ENCODE data around the gene RAC2.

The RAC2 gene

DNA sequence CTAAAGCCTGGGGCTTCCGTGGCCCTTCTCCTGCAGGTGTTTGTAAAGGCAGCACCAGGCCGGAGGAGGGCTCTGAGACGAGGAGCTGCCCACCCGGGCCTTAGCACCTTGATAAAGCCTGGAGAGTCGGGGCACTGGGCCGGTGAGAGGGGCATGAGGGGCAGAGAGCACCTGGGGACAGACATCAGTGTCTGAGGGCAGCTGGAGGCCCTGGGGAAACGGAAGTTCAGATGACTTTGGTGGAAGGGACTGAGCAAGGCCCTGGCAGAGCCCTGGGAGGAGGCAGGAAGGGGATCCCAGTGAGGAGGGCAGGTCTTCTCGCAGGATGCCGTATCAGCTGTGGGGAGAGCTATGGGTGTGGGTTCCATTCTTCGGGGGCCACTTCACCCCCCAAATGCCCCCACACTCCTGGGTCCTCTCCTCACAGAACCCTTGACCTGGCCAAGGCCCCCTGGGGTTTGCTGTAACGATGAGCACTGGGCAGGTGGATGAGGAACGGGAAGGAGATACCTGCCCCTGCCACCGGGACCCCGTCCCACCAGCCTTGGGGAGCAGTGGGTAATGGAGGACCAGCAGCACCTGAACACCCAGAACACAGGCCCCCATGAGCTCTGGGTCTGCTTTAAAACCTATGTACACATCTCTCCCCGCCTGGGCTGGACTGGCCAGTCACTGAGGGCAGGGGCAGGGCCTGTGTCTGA, 63.4 kb downstream of the RAC2 start:
- no peak overlapping the region for H3K27ac ChIP-seq
- TF ChIP-seq, protein P1, sequence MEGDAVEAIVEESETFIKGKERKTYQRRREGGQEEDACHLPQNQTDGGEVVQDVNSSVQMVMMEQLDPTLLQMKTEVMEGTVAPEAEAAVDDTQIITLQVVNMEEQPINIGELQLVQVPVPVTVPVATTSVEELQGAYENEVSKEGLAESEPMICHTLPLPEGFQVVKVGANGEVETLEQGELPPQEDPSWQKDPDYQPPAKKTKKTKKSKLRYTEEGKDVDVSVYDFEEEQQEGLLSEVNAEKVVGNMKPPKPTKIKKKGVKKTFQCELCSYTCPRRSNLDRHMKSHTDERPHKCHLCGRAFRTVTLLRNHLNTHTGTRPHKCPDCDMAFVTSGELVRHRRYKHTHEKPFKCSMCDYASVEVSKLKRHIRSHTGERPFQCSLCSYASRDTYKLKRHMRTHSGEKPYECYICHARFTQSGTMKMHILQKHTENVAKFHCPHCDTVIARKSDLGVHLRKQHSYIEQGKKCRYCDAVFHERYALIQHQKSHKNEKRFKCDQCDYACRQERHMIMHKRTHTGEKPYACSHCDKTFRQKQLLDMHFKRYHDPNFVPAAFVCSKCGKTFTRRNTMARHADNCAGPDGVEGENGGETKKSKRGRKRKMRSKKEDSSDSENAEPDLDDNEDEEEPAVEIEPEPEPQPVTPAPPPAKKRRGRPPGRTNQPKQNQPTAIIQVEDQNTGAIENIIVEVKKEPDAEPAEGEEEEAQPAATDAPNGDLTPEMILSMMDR (conservative IDR thresholded peaks at IDR 0.05) = no peak
- no peak for TF ChIP-seq ZFX (IDR thresholded peaks at IDR 0.05)

DNA sequence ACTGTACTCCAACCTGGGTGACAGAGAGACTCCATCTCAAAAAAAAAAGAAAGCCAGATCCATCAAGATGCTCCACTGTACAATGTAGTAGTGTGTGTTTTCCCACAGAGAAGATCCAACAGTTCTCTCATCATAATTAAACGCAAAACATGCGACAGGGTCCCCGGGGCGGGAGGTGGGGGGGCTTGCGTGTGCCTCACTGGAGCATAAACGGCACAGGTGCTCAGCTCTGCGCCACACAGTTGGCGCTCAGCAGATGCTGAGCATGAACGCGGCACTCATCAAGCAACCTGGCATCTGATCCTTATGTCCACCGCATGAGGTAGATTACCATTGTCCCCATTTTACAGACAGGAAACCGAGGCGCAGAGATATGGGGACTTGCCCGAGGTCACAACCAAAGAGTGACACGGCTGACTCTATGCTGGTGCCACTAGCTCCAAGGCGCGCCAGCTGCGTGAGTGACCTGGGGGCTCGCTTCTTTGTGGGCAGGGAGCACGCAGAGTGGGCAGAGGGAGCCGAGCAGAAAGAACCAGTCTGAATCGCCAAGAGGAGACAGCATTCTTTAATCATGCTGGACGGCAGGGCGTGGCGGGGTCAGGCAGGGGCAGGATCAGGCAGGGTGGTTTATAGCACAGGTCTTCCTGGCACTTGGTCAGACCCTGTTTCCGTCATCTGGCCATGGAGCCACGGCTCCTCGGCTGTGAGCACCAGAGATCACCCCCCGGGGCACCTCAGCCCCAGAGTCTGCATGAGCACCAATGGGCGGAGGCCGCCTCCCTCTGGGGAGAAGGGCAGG, 64.2 kb downstream of the RAC2 start:
- no peak for TF ChIP-seq ZFX (IDR thresholded peaks at IDR 0.05)
- TF ChIP-seq, protein P1 (conservative IDR thresholded peaks at IDR 0.05) = no peak
- H3K27ac ChIP-seq = no peak overlapping the region

DNA sequence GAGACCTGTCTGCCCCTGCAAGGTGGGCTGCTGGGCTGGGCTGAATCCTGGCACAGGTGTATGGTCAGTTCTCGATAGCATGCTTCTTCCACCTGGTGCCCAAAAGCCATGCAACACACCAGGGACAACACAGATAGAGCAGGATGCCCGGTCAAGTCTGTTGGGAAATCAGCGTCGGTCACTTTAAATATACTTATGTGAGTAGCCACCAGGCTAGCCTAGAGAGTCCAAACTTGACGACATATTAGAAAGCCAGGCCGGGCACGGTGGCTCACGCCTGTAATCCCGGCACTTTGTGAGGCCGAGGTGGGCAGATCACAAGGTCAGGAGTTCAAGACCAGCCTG, 65.0 kb downstream of the RAC2 start:
- no peak overlapping the region for H3K27ac ChIP-seq

DNA sequence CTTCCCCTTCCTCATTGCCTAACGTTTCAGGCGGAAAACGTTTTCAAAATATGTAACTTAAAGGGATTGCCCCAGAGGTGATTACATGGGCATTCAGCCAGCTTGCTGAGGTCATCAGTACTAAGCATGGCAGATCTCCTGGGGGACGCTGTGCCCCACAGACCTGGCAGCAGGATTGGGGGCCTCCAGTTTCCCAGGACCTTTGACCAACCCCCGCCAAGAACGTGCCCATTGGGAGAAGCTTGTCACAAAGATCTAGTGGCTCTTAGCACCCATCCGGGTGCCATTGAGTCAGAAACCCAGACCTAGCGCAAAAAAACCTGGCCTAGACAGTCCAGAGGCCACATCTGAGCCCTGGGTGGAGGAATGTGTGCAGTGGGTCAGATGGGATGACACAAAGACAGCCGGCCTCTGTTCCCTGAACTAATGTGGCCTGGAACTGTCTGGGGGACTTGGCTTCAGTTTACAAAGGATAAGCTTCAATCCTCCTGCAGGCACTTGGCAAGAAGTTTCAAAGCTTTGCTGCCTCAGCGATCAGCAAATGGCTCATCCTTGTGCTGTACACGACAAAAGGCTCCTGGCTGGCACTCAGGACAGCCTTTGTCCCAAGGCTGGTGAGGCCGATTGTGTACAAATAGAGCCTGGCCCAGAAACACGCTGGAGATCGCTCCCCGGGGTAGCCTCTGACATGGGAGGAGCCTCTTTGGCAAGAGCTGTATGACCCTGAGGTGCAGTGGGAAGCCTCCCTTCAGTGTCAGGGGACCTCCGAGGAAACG, 65.5 kb downstream of the RAC2 start:
- TF ChIP-seq, protein P1 (conservative IDR thresholded peaks at IDR 0.05) = no peak
- no peak for TF ChIP-seq ZFX (IDR thresholded peaks at IDR 0.05)
- no peak overlapping the region for H3K27ac ChIP-seq

More for the DNA sequence above, 65.0 kb downstream of the RAC2 start:
- no peak for TF ChIP-seq ZFX (IDR thresholded peaks at IDR 0.05)
- TF ChIP-seq, protein P1 (conservative IDR thresholded peaks at IDR 0.05) = no peak

DNA sequence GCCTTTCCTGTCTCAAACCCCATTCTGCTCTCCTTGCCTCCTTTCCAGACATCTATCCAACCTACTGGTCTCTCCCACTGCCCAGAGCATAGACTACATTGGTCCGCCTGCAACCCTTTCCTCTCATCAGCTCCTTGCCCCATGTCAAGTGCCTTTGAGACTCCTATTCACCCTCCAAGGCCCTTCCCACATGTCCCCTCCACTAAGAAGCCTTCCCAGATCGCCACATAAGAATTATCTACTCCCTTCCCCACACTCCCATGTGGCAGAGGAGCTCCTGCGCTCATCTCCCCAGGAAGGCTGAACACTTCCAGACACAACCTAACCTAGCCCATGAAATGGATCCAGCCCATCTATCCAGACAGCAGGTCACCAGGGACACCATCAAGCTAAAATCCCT, 66.3 kb downstream of the RAC2 start:
- TF ChIP-seq ZFX (IDR thresholded peaks at IDR 0.05) = no peak
- TF ChIP-seq, protein P1 (conservative IDR thresholded peaks at IDR 0.05) = no peak
- no peak overlapping the region for H3K27ac ChIP-seq

DNA sequence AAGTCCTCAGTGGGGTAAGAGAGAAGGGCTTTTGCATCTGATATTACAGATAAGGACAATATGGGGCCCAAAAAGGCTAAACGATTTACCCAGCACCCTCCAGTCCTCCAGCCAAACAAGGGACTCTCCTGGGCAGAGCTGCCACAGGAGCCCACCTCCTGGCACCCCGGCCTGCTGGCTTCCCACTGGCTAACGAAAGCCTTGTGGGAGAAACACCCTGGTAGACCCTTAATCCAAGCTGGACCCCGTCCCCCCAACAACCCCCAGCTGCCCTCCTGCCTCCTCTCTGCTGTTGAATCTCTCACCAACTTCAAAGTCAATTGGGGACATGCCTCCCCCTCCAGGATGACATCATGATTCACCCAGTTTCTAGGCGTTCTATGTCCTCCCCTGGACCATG, 66.8 kb downstream of the RAC2 start:
- no peak overlapping the region for H3K27ac ChIP-seq
- no peak for TF ChIP-seq ZFX (IDR thresholded peaks at IDR 0.05)
- TF ChIP-seq, protein P1 (conservative IDR thresholded peaks at IDR 0.05) = no peak

Measured in C4-2B (cell line).